Measurements from ENCODE around the gene LDLRAD4.

GRCh38 chr18:13276530-13277520 lies 58.3 kb downstream of the LDLRAD4 start:
- no peak for TF ChIP-seq CTCF (IDR thresholded peaks at IDR 0.05; ENCODE audit: insufficient read depth, low read length, poor library complexity, severe bottlenecking)
- no peak for TF ChIP-seq EZH2phosphoT487 (conservative IDR thresholded peaks at IDR 0.05; ENCODE audit: low read length)

Data from SU-DHL-6 (cell line).